A549 (cell line): Measurements from ENCODE around the gene UCP3. TPM values are rescaled to one million over a fixed set of nuclear protein-coding genes. Genes with fewer than 3 reads are reported as not detected.

Experiments
- ATAC-seq, 2 experiments: fragments of 200-7000 bp in 1 of 2; fragments of >200 bp in 1 of 2; cut with Nextera tagmentation in 1 of 2; cut with Tn5 transposase in 1 of 2; 3 replicates each; pipeline versions ENCODE4 v1.8.0 to v1.9.1; 2018 to 2020; ENCODE audit warnings: mild to moderate bottlenecking in 1 of 2, moderate library complexity in 1 of 2
- CTCF ChIA-PET: fragments of 300-600 bp; sonication (Branson Sonifier 250); formaldehyde crosslinking; extraction: SDS; loops from one replicate; lab custom pipeline; 2021; ENCODE audit warnings: antibody characterized with exemption, inconsistent platforms; lab: Yijun Ruan, JAX
- POLR2A ChIA-PET: fragments of 350-600 bp; formaldehyde crosslinking; extraction: SDS; loops from one replicate; lab custom pipeline; 2021; ENCODE audit warnings: antibody characterized with exemption, inconsistent platforms; lab: Yijun Ruan, JAX
- DNase-seq, 2 experiments: peaks; one replicate each; pipeline versions ENCODE4 v3.0.0 to v3.0.0-alpha.2; 2011 to 2016; ENCODE audit warnings: low read depth in 1 of 2, low spot score in 1 of 2
- FAIRE-seq: peaks from 2 replicates; lab custom pipeline; 2011; peaks lifted over from hg19 to GRCh38; lab: Jason Lieb, UNC
- H3K27ac ChIP-seq, 2 experiments: fragments of >200 bp; sonication (Bioruptor Twin); formaldehyde crosslinking; 3 replicates each; pipeline ENCODE4 v1.5.1; 2016 to 2017
- H3K4me1 ChIP-seq: fragments of >200 bp; sonication (Bioruptor Twin); formaldehyde crosslinking; 3 replicates; pipeline ENCODE4 v1.6.1; 2016
- H3K4me2 ChIP-seq: fragments of >200 bp; sonication (Bioruptor Twin); formaldehyde crosslinking; 3 replicates; pipeline ENCODE4 v1.6.1; 2016
- H3K4me3 ChIP-seq: fragments of >200 bp; sonication (Bioruptor Twin); formaldehyde crosslinking; 3 replicates; pipeline ENCODE4 v1.5.1; 2016
- H3K9me3 ChIP-seq: fragments of >200 bp; sonication (Bioruptor Twin); formaldehyde crosslinking; 3 replicates; pipeline ENCODE4 v1.6.1; 2016
- BHLHE40 ChIP-seq: IDR thresholded peaks from 2 replicates; pipeline ENCODE4 v1.6.1; 2012; ENCODE audit warnings: low read depth, low read length, inconsistent platforms
- CBX2 ChIP-seq: fragments of 200-600 bp; sonication (generic); IDR thresholded peaks from 2 replicates; pipeline ENCODE4 v1.6.1; 2016; ENCODE audit warnings: low read depth, mild to moderate bottlenecking, borderline replicate concordance
- CBX8 ChIP-seq: fragments of 200-600 bp; sonication (generic); IDR thresholded peaks from 2 replicates; pipeline ENCODE4 v1.6.1; 2016
- CHD4 ChIP-seq: fragments of 200-600 bp; sonication (generic); IDR thresholded peaks from 2 replicates; pipeline ENCODE4 v1.6.1; 2016; ENCODE audit warnings: antibody characterized with exemption, mild to moderate bottlenecking, borderline replicate concordance
- EHF ChIP-seq: fragments of 250-450 bp; sonication (Bioruptor Pico); IDR thresholded peaks from 2 replicates; pipeline ENCODE4 v1.5.0; 2020; ENCODE audit warnings: mild to moderate bottlenecking
- EHMT2 ChIP-seq: fragments of 200-600 bp; sonication (generic); IDR thresholded peaks from 2 replicates; pipeline ENCODE4 v1.6.1; 2016; ENCODE audit warnings: antibody characterized with exemption, low read depth, mild to moderate bottlenecking, moderate library complexity
- EP300 ChIP-seq, 2 experiments: fragments of >200 bp; sonication (Bioruptor Twin); formaldehyde crosslinking; IDR thresholded peaks; 2 replicates in 1 of 2; 3 replicates in 1 of 2; pipeline ENCODE4 v1.6.1; 2016 to 2017
- ESRRA ChIP-seq: fragments of 150-350 bp; IDR thresholded peaks from 2 replicates; pipeline ENCODE4 v1.6.1; 2014; ENCODE audit warnings: mild to moderate bottlenecking, low read length, borderline replicate concordance
- FOSL2 ChIP-seq, 2 experiments: fragments of 450-650 bp in 1 of 2; fragments of >200 bp in 1 of 2; sonication (Bioruptor Twin) in 1 of 2; formaldehyde crosslinking; IDR thresholded peaks; 2 replicates each; pipeline versions ENCODE4 v1.5.0 to v1.6.1; 2016 to 2020; ENCODE audit warnings: mild to moderate bottlenecking in 1 of 2, moderate library complexity in 1 of 2
- FOXS1 ChIP-seq: fragments of 250-450 bp; sonication (Bioruptor Pico); IDR thresholded peaks from 2 replicates; pipeline ENCODE4 v1.5.0; 2020; ENCODE audit warnings: mild to moderate bottlenecking, moderate library complexity
- GATA3 ChIP-seq: IDR thresholded peaks from 2 replicates; pipeline ENCODE4 v1.6.1; 2012; ENCODE audit warnings: borderline replicate concordance
- HDAC2 ChIP-seq: fragments of 200-600 bp; sonication (generic); IDR thresholded peaks from 2 replicates; pipeline ENCODE4 v1.6.1; 2016
- HOXB5 ChIP-seq: fragments of 250-450 bp; sonication (Bioruptor Pico); IDR thresholded peaks from 2 replicates; pipeline ENCODE4 v1.5.0; 2020; ENCODE audit warnings: mild to moderate bottlenecking, moderate library complexity
- JUN ChIP-seq, 2 experiments: fragments of >200 bp; sonication (Bioruptor Twin); formaldehyde crosslinking; IDR thresholded peaks; 2 replicates in 1 of 2; 3 replicates in 1 of 2; pipeline ENCODE4 v1.6.1; 2016 to 2017
- JUNB ChIP-seq: fragments of >200 bp; sonication (Bioruptor Twin); formaldehyde crosslinking; IDR thresholded peaks from 2 replicates; pipeline ENCODE4 v1.6.1; 2016
- NPAS2 ChIP-seq: fragments of 250-450 bp; sonication (Bioruptor Pico); IDR thresholded peaks from 2 replicates; pipeline ENCODE4 v1.8.0; 2022; ENCODE audit warnings: mild to moderate bottlenecking, moderate library complexity, borderline replicate concordance
- PHF8 ChIP-seq: fragments of 200-600 bp; sonication (generic); IDR thresholded peaks from 2 replicates; pipeline ENCODE4 v1.6.1; 2016; ENCODE audit warnings: low read depth, mild to moderate bottlenecking, antibody characterized with exemption, moderate library complexity, borderline replicate concordance
- POLR2AphosphoS2 ChIP-seq: conservative IDR thresholded peaks from 2 replicates; pipeline ENCODE4 v1.6.1; 2012; ENCODE audit warnings: low read length, improper control_type of control experiment, inconsistent platforms
- RARB ChIP-seq: fragments of 250-450 bp; sonication (Bioruptor Pico); IDR thresholded peaks from 2 replicates; pipeline ENCODE4 v1.8.0; 2021; ENCODE audit warnings: mild to moderate bottlenecking, moderate library complexity
- RCOR1 ChIP-seq: fragments of 150-350 bp; IDR thresholded peaks from 2 replicates; pipeline ENCODE4 v1.6.1; 2014; ENCODE audit warnings: antibody characterized with exemption, low read length, low read depth
- RNF2 ChIP-seq: fragments of 200-600 bp; sonication (generic); IDR thresholded peaks from 2 replicates; pipeline ENCODE4 v1.6.1; 2016; ENCODE audit warnings: low read depth, mild to moderate bottlenecking, antibody characterized with exemption, moderate library complexity, borderline replicate concordance
- ZFP36 ChIP-seq: fragments of 450-650 bp; IDR thresholded peaks from 2 replicates; pipeline ENCODE4 v1.6.1; 2014; ENCODE audit warnings: borderline replicate concordance; ENCODE audit not compliant: partially characterized antibody
- ZNF302 ChIP-seq: fragments of 250-450 bp; sonication (Bioruptor Pico); IDR thresholded peaks from 2 replicates; pipeline ENCODE4 v1.9.0; 2021; ENCODE audit warnings: inconsistent platforms, mild to moderate bottlenecking, moderate library complexity
- ZSCAN20 ChIP-seq: fragments of 250-450 bp; sonication (Bioruptor Pico); IDR thresholded peaks from 2 replicates; pipeline ENCODE4 v1.8.0; 2022; ENCODE audit warnings: mild to moderate bottlenecking, moderate library complexity
- WGBS: methylation state at CpG from one replicate; pipeline ENCODE4 v1.1.6; 2017; ENCODE audit errors: missing lambda C conversion rate; 5-methylcytosine and 5-hydroxymethylcytosine counted together
- polyA plus RNA-seq, 4 experiments: library from polyadenylated mRNA; depleted of rRNA in 3 of 4; stranded (reverse); fragments of >200 nt; fragmentation: RNase III in 1 of 4; extraction: RNeasy Plus Mini Kit Qiagen cat#74134 plus additional on column Dnase treatment in 1 of 4; gene quantifications; 2 replicates in 3 of 4; 3 replicates in 1 of 4; pipeline ENCODE4 v1.2.3, GENCODE V29; 2011 to 2017
- TF ChIP-seq, protein P1 (sequence below): fragments of 450-650 bp; IDR thresholded peaks from 2 replicates; pipeline ENCODE4 v1.6.1; 2014; ENCODE audit warnings: antibody characterized with exemption
- TF ChIP-seq, protein P2 (sequence below): fragments of 250-450 bp; sonication (Bioruptor Pico); IDR thresholded peaks from 2 replicates; pipeline ENCODE4 v1.5.0; 2020; ENCODE audit warnings: low read depth, mild to moderate bottlenecking, moderate library complexity
- TF ChIP-seq, protein P3 (sequence below): fragments of 200-600 bp; sonication (generic); IDR thresholded peaks from 2 replicates; pipeline ENCODE4 v1.6.1; 2016; ENCODE audit warnings: antibody characterized with exemption, mild to moderate bottlenecking, moderate library complexity
- TF ChIP-seq, protein P4 (sequence below): fragments of >200 bp; sonication (Bioruptor Twin); formaldehyde crosslinking; IDR thresholded peaks from 3 replicates; pipeline ENCODE4 v1.6.1; 2016

The UCP3 gene
- polyA plus RNA-seq, 2 of the 4 experiments (the other 2 are of a cell fraction) = 1.3 to 1.5 TPM

DNA sequence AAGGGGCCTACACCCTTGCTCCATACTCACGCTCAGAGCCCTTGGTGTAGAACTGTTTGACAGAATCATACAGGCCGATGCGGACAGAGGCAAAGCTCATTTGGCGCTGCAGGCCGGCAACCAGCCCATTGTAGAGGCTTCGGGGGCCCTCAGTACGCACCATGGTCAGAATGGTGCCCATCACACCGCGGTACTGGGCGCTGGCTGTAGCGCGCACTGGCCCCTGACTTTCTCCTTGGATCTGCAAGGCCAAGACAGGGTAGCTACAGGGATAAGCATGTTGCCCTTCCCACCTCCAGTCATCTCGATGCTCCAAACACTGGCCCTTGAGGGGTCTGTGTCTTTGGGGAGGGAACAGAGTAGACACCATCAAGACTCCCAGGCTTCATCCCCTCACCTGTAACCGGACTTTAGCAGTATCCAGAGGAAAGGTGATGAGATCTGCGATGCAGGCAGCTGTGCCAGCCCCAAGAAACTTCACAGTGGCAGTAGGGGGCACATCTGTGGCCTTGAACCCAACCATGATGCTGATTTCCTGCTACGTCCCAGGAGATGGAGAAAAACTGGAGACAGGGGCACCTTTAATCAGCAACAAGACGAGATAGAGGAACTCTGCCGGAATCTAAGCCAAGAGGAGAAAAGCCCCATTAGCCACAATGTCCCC lies 30.9 kb downstream of the UCP3 start:
- FAIRE-seq = no peak
- ATAC-seq = no peak
- WGBS = 96% methylated on average over 18 of the region's 18 CpGs

DNA sequence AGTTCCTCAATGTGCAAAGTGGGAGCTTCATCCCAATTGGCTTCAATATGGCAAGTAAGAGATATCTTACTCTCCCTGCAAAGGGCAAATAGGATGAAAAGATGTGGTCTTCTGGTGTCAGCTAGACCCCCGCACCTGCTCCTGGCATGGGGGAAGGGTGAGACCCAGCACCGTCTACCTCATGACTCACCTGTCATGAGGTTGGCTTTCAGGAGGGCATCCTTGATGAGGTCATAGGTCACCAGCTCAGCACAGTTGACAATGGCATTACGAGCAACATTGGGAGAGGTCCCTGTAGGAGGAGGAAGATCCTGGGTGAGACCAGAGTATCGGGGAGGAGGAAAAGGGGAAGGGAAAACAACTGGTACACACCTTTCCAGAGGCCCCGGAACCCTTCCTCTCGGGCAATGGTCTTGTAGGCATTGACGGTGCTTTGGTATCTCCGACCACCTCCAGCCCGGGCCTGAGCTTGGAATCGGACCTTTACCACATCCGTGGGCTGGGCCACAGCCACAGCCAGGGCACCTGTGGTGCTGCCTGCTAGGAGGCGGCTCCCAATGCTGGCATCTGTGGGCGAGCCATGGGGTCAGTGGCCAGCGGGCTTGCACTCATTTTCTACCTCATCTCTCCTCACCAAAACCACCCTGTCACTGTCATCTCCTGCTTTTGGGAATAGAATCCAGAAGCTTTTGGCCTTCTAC lies 32.3 kb downstream of the UCP3 start:
- Histone ChIP-seq H3K4me1 (peaks cover 27% of the 10 kb centered on the region), H3K27ac (no peak overlapping the region), H3K4me2 (no peak overlapping the region), H3K9me3 (no peaks in the 10 kb centered on the region), H3K4me3 (no peak overlapping the region)
- FAIRE-seq (no peak), ATAC-seq (no peak), DNase-seq (no peak)
- POLR2A ChIA-PET = no interaction called here
- CTCF ChIA-PET = interaction anchor here (0.6 to 7.9 kb wide), 4 partner anchors 12 to 494 kb away, joined by 3 to 61 read pairs (median 4); no protein-coding TSS in a partner anchor
- WGBS = 92% methylated on average over 12 of the region's 14 CpGs
- no peak for TF ChIP-seq PHF8
- no peak for TF ChIP-seq CBX8
- TF ChIP-seq FOSL2 (IDR thresholded peaks at IDR 0.05) = no peak
- no peak for TF ChIP-seq FOSL2 (CRISPR knock-in tag; IDR thresholded peaks at IDR 0.05)
- no peak for TF ChIP-seq RNF2
- TF ChIP-seq, protein P1, sequence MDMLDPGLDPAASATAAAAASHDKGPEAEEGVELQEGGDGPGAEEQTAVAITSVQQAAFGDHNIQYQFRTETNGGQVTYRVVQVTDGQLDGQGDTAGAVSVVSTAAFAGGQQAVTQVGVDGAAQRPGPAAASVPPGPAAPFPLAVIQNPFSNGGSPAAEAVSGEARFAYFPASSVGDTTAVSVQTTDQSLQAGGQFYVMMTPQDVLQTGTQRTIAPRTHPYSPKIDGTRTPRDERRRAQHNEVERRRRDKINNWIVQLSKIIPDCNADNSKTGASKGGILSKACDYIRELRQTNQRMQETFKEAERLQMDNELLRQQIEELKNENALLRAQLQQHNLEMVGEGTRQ = no peak
- no peak for TF ChIP-seq ZSCAN20 (CRISPR knock-in tag)
- TF ChIP-seq POLR2AphosphoS2 = no peak
- TF ChIP-seq, protein P2, sequence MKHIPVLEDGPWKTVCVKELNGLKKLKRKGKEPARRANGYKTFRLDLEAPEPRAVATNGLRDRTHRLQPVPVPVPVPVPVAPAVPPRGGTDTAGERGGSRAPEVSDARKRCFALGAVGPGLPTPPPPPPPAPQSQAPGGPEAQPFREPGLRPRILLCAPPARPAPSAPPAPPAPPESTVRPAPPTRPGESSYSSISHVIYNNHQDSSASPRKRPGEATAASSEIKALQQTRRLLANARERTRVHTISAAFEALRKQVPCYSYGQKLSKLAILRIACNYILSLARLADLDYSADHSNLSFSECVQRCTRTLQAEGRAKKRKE = no peak
- TF ChIP-seq EHF = no peak
- TF ChIP-seq RARB (CRISPR knock-in tag) = no peak
- TF ChIP-seq RCOR1 = no peak
- no peak for TF ChIP-seq NPAS2 (CRISPR knock-in tag)
- no peak for TF ChIP-seq JUN (IDR thresholded peaks at IDR 0.05)
- no peak for TF ChIP-seq FOXS1 (CRISPR knock-in tag)

More for the DNA sequence above, 30.9 kb downstream of the UCP3 start:
- Histone ChIP-seq H3K27ac (no peak overlapping the region), H3K4me3 (no peak overlapping the region), H3K4me1 (peaks cover 30% of the 10 kb centered on the region), H3K9me3 (no peaks in the 10 kb centered on the region), H3K4me2 (no peak overlapping the region)
- ChIA-PET CTCF (interaction anchor here (7.9 kb wide), 1 partner anchor 13 kb away, joined by 61 read pairs; no protein-coding TSS in a partner anchor), POLR2A (no interaction called here)
- TF ChIP-seq HDAC2 = no peak
- no peak for TF ChIP-seq HOXB5 (CRISPR knock-in tag)
- TF ChIP-seq GATA3 = no peak
- TF ChIP-seq, protein P3, sequence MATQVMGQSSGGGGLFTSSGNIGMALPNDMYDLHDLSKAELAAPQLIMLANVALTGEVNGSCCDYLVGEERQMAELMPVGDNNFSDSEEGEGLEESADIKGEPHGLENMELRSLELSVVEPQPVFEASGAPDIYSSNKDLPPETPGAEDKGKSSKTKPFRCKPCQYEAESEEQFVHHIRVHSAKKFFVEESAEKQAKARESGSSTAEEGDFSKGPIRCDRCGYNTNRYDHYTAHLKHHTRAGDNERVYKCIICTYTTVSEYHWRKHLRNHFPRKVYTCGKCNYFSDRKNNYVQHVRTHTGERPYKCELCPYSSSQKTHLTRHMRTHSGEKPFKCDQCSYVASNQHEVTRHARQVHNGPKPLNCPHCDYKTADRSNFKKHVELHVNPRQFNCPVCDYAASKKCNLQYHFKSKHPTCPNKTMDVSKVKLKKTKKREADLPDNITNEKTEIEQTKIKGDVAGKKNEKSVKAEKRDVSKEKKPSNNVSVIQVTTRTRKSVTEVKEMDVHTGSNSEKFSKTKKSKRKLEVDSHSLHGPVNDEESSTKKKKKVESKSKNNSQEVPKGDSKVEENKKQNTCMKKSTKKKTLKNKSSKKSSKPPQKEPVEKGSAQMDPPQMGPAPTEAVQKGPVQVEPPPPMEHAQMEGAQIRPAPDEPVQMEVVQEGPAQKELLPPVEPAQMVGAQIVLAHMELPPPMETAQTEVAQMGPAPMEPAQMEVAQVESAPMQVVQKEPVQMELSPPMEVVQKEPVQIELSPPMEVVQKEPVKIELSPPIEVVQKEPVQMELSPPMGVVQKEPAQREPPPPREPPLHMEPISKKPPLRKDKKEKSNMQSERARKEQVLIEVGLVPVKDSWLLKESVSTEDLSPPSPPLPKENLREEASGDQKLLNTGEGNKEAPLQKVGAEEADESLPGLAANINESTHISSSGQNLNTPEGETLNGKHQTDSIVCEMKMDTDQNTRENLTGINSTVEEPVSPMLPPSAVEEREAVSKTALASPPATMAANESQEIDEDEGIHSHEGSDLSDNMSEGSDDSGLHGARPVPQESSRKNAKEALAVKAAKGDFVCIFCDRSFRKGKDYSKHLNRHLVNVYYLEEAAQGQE = no peak
- no peak for TF ChIP-seq CBX2
- TF ChIP-seq JUNB = no peak
- no peak for TF ChIP-seq ZSCAN20 (CRISPR knock-in tag)
- TF ChIP-seq PHF8 = no peak
- TF ChIP-seq ESRRA = no peak
- no peak for TF ChIP-seq ZNF302 (CRISPR knock-in tag)
- TF ChIP-seq, protein P2 = no peak
- no peak for TF ChIP-seq EP300 (IDR thresholded peaks at IDR 0.05)
- no peak for TF ChIP-seq EHMT2
- TF ChIP-seq BHLHE40 = no peak
- no peak for TF ChIP-seq CHD4
- TF ChIP-seq, protein P4, sequence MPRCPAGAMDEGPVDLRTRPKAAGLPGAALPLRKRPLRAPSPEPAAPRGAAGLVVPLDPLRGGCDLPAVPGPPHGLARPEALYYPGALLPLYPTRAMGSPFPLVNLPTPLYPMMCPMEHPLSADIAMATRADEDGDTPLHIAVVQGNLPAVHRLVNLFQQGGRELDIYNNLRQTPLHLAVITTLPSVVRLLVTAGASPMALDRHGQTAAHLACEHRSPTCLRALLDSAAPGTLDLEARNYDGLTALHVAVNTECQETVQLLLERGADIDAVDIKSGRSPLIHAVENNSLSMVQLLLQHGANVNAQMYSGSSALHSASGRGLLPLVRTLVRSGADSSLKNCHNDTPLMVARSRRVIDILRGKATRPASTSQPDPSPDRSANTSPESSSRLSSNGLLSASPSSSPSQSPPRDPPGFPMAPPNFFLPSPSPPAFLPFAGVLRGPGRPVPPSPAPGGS = no peak
- TF ChIP-seq ZFP36 = no peak
- no peak for TF ChIP-seq RNF2
- TF ChIP-seq, protein P1 = no peak
- no peak for TF ChIP-seq NPAS2 (CRISPR knock-in tag)
- DNase-seq = no peak
